IPS DF 6.9 (cell line): Measurements from ENCODE around the gene EYA2.

Experiments
- DNase-seq: peaks from one replicate; pipeline ENCODE4 v3.0.0-alpha.2; 2013; ENCODE audit warnings: low read depth, low spot score
- H3K27ac ChIP-seq: one replicate; pipeline ENCODE4 v1.5.1; 2013; ENCODE audit warnings: low read length, control low read depth
- H3K27me3 ChIP-seq: 2 replicates; pipeline ENCODE4 v1.6.1; 2013; ENCODE audit warnings: mild to moderate bottlenecking, low read length; ENCODE audit not compliant: control insufficient read depth, insufficient read depth
- H3K36me3 ChIP-seq: 2 replicates; pipeline ENCODE4 v1.6.1; 2013; ENCODE audit warnings: low read length; ENCODE audit not compliant: control insufficient read depth, insufficient read depth
- H3K4me1 ChIP-seq: 2 replicates; pipeline ENCODE4 v1.6.1; 2013; ENCODE audit warnings: low read length; ENCODE audit not compliant: control insufficient read depth, insufficient read depth
- H3K4me3 ChIP-seq: 2 replicates; pipeline ENCODE4 v1.5.1; 2013; ENCODE audit warnings: mild to moderate bottlenecking, low read length
- H3K9me3 ChIP-seq: 2 replicates; pipeline ENCODE4 v1.6.1; 2013; ENCODE audit warnings: low read length, inconsistent platforms; ENCODE audit not compliant: control insufficient read depth, insufficient read depth
- WGBS: extraction: QIAGEN DNeasy Blood & Tissue Kit; methylation state at CpG from one replicate; pipeline ENCODE4 v1.1.7; 2013; ENCODE audit warnings: mixed read lengths, missing lambda C conversion rate; ENCODE audit not compliant: insufficient read length, insufficient coverage; 5-methylcytosine and 5-hydroxymethylcytosine counted together

The EYA2 gene

GRCh38 chr20:47118206-47118605, 223.6 kb downstream of the EYA2 start:
- no peaks in the 10 kb centered on the region for H3K36me3 ChIP-seq
- no CpG with 5 or more reads among the region's 4 CpGs for WGBS
- H3K27ac ChIP-seq, result no peak overlapping the region
- no peak for DNase-seq
- no peaks in the 10 kb centered on the region for H3K27me3 ChIP-seq
- H3K4me1 ChIP-seq, result peaks cover 3% of the 10 kb centered on the region; the same call in 1 of the 2 replicates
- H3K4me3 ChIP-seq, result no peak overlapping the region
- H3K9me3 ChIP-seq, result no peaks in the 10 kb centered on the region

DNA sequence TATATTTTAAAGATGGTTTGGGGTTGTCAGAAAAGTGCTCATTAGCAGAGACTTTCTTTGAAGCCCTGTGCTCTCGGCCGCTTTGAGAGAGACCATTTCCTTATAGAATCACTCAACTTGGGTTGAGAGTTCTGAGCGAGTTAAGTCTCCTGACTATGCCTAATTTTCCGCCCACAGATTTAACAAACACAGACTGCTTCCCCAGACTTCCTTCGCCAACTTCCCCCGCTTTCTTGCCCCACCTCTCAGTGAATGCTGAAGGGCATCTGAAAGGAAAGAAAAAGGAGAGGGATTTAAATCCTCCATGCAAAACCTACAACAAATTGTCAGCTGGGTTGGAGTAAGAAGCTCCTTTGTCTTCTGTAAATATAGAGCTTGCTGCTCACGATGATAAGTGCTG, 224.0 kb downstream of the EYA2 start:
- no peaks in the 10 kb centered on the region for H3K9me3 ChIP-seq
- no CpG with 5 or more reads among the region's 7 CpGs for WGBS
- no peak for DNase-seq
- no peak overlapping the region for H3K4me3 ChIP-seq
- H3K36me3 ChIP-seq, result no peaks in the 10 kb centered on the region
- peaks cover 3% of the 10 kb centered on the region; the same call in 1 of the 2 replicates for H3K4me1 ChIP-seq
- no peak overlapping the region for H3K27ac ChIP-seq
- H3K27me3 ChIP-seq, result no peaks in the 10 kb centered on the region

DNA sequence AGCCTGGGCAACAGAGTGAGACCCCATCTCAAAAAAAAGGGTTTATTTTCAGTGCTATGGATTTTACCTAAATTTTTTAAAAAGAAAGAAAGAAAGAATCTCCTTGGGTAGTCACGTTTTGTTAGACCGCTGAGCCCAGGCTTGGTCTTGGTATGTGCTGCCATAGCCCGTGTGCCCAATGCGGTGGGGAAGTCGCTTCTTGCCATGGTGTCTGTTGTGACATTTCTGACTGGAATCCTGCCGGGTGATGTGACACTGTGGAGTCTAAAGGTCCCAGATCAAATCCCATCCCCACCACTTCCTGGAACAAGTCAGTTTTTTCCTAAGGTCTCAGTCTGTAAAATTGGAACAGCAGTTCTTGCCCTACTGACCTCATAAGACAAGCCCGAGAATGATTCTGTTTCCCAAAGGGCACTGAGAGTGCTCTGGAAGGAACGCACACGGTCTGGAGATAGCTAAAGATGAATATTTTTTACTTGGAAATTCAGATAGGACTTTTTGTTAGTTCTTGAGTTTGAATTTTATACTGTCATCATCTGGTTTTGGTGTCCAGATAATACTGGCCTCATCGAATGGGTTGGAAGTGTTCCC, 225.8 kb downstream of the EYA2 start:
- no peak overlapping the region for H3K4me3 ChIP-seq
- WGBS, result no CpG with 5 or more reads among the region's 10 CpGs
- H3K36me3 ChIP-seq, result no peaks in the 10 kb centered on the region
- H3K27ac ChIP-seq, result no peak overlapping the region
- no peak for DNase-seq
- H3K27me3 ChIP-seq, result no peaks in the 10 kb centered on the region
- peaks cover 2% of the 10 kb centered on the region; the same call in 1 of the 2 replicates for H3K4me1 ChIP-seq
- H3K9me3 ChIP-seq, result no peaks in the 10 kb centered on the region

- peaks cover 2% of the 10 kb centered on the region; the same call in 1 of the 2 replicates for H3K4me1 ChIP-seq
- no peaks in the 10 kb centered on the region for H3K9me3 ChIP-seq
- H3K4me3 ChIP-seq, result no peak overlapping the region
- no peak for DNase-seq
- no peak overlapping the region for H3K27ac ChIP-seq
- no peaks in the 10 kb centered on the region for H3K36me3 ChIP-seq
- no CpG with 5 or more reads among the region's 3 CpGs for WGBS
- no peaks in the 10 kb centered on the region for H3K27me3 ChIP-seq
These were observed 227.9 kb downstream of the EYA2 start for GRCh38 chr20:47122560-47122959.

DNA sequence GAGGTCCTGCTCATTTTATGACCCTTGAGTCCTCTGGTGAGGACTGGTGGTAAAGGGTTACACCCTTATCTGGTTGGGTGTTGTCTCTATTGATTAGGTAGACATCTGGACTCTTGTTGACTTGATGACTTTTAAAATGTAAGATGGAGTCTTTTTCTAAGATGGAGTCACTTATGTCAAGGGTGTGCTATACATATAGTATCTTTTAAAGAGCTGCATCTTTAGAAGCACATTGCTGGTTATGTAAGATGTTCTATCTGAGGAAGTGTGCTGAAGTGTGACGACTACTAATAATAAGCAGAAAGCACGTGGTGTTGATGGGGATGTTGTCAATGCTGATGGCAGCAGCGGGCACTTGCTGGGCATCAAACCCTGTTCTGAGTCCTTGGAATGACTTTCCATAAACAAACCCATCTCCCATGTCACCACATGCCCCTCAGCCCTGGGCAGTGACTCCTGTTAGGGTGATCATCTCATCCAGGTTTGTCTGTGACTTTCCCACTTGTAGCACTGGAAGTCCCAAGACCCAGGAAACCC, 229.6 kb downstream of the EYA2 start:
- no peaks in the 10 kb centered on the region for H3K36me3 ChIP-seq
- WGBS, result no CpG with 5 or more reads among the region's 3 CpGs
- H3K4me1 ChIP-seq, result no peaks in the 10 kb centered on the region
- no peaks in the 10 kb centered on the region for H3K9me3 ChIP-seq
- no peaks in the 10 kb centered on the region for H3K27me3 ChIP-seq
- H3K27ac ChIP-seq, result no peak overlapping the region
- H3K4me3 ChIP-seq, result no peak overlapping the region
- DNase-seq, result no peak

- Histone ChIP-seq H3K27ac (no peak overlapping the region), H3K9me3 (no peaks in the 10 kb centered on the region), H3K36me3 (no peaks in the 10 kb centered on the region), H3K27me3 (no peaks in the 10 kb centered on the region), H3K4me1 (no peaks in the 10 kb centered on the region), H3K4me3 (no peak overlapping the region)
- no peak for DNase-seq
These were observed 230.8 kb downstream of the EYA2 start for GRCh38 chr20:47125508-47125757.

- Histone ChIP-seq H3K4me1 (no peaks in the 10 kb centered on the region), H3K9me3 (no peaks in the 10 kb centered on the region), H3K36me3 (no peaks in the 10 kb centered on the region), H3K27me3 (no peaks in the 10 kb centered on the region), H3K27ac (no peak overlapping the region), H3K4me3 (no peak overlapping the region)
- no CpG with 5 or more reads among the region's 20 CpGs for WGBS
- no peak for DNase-seq
These were observed 231.3 kb downstream of the EYA2 start for GRCh38 chr20:47125758-47126591.

DNA sequence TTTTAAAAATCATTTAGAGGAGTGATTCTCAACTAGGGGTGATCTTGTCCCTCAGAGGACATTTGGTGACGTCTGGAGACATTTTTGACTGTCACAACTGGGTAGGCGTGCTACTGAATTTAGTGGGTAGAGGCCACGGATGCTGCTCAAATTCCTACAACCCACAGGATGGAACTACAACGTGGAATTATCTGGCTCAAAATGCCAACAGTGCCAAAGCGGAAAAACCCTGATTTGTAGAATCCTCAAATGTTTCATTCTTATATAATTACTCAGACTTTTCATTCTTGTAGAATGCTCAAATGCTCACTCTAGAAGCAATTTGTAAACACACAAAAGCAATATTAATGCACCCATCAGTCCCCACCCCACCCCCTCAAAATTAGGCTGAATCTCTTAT, 232.1 kb downstream of the EYA2 start:
- Histone ChIP-seq H3K4me3 (no peak overlapping the region), H3K4me1 (no peaks in the 10 kb centered on the region), H3K36me3 (no peaks in the 10 kb centered on the region), H3K27me3 (no peaks in the 10 kb centered on the region), H3K27ac (no peak overlapping the region), H3K9me3 (no peaks in the 10 kb centered on the region)
- WGBS, result no CpG with 5 or more reads among the region's 5 CpGs
- no peak for DNase-seq

- Histone ChIP-seq H3K36me3 (no peaks in the 10 kb centered on the region), H3K4me3 (no peak overlapping the region), H3K9me3 (no peaks in the 10 kb centered on the region), H3K4me1 (no peaks in the 10 kb centered on the region), H3K27ac (no peak overlapping the region), H3K27me3 (no peaks in the 10 kb centered on the region)
- WGBS, result no CpG with 5 or more reads among the region's 5 CpGs
- no peak for DNase-seq
These were observed 232.9 kb downstream of the EYA2 start for GRCh38 chr20:47127546-47127945.

GRCh38 chr20:47127999-47128398, 233.4 kb downstream of the EYA2 start:
- Histone ChIP-seq H3K4me1 (no peaks in the 10 kb centered on the region), H3K36me3 (no peaks in the 10 kb centered on the region), H3K9me3 (no peaks in the 10 kb centered on the region), H3K27me3 (no peaks in the 10 kb centered on the region), H3K27ac (no peak overlapping the region), H3K4me3 (no peak overlapping the region)
- no CpG with 5 or more reads among the region's 6 CpGs for WGBS
- DNase-seq, result no peak

DNA sequence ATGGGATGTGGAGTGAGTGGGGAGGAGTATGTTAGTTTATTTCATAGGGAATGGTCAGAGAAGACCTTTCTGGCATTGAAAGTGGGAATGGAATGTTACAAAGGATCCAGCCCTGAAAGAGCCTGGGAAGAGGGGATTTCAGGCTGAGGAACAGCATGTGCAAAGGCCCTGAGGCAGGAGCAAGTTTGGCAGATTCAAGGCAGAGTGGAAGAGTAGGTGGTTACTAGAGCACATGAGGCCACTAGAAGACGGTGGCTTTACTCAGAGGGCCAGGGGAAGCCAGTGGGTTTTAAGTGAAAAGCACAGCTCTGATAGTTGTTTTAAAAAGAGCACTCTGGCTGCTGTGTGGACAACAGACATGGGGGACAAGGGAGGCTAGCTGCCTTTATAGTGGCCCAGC, 234.7 kb downstream of the EYA2 start:
- Histone ChIP-seq H3K4me3 (no peak overlapping the region), H3K27ac (no peak overlapping the region), H3K36me3 (no peaks in the 10 kb centered on the region), H3K27me3 (no peaks in the 10 kb centered on the region), H3K9me3 (no peaks in the 10 kb centered on the region), H3K4me1 (0 out of 2 replicates have a peak, but pooled peaks cover 1% of the 10 kb centered on the region)
- WGBS, result no CpG with 5 or more reads among the region's 1 CpG
- DNase-seq, result no peak
